Mesendoderm (in vitro differentiated cells): ENCODE results near the gene CNDP1.

ENCODE experiments used
- DNase-seq: peaks from one replicate; pipeline ENCODE4 v3.0.0; 2013
- H2AK5ac ChIP-seq: 2 replicates; pipeline ENCODE4 v1.6.1; 2013; ENCODE audit warnings: low read length, inconsistent platforms
- H2BK120ac ChIP-seq: 2 replicates; pipeline ENCODE4 v1.6.1; 2013; ENCODE audit warnings: low read depth, mild to moderate bottlenecking, low read length, moderate library complexity, mixed read lengths
- H2BK15ac ChIP-seq: replicated peaks from 2 replicates; pipeline ENCODE4 v1.6.1; 2013; ENCODE audit warnings: low read depth, mild to moderate bottlenecking, moderate library complexity
- H2BK5ac ChIP-seq: 2 replicates; pipeline ENCODE4 v1.6.1; 2013; ENCODE audit warnings: low read length, inconsistent platforms
- H3K18ac ChIP-seq: 2 replicates; pipeline ENCODE4 v1.6.1; 2013; ENCODE audit warnings: mild to moderate bottlenecking, low read length, mixed read lengths
- H3K23ac ChIP-seq: one replicate; pipeline ENCODE4 v1.6.1; 2013; ENCODE audit warnings: low read length
- H3K27ac ChIP-seq: 2 replicates; pipeline ENCODE4 v1.5.1; 2013; ENCODE audit warnings: low read depth, mild to moderate bottlenecking, inconsistent platforms, low read length, moderate library complexity
- H3K27me3 ChIP-seq: 2 replicates; pipeline ENCODE4 v1.6.1; 2013; ENCODE audit warnings: low read length, control low read depth, mild to moderate bottlenecking, inconsistent platforms; ENCODE audit not compliant: insufficient read depth, poor library complexity
- H3K36me3 ChIP-seq: 2 replicates; pipeline ENCODE4 v1.6.1; 2013; ENCODE audit warnings: low read length, inconsistent platforms; ENCODE audit not compliant: control insufficient read depth, insufficient read depth
- H3K4ac ChIP-seq: one replicate; pipeline ENCODE4 v1.6.1; 2013; ENCODE audit warnings: low read depth, mild to moderate bottlenecking, low read length, moderate library complexity
- H3K4me1 ChIP-seq: 2 replicates; pipeline ENCODE4 v1.6.1; 2013; ENCODE audit warnings: low read depth, low read length, inconsistent platforms; ENCODE audit not compliant: control insufficient read depth
- H3K4me2 ChIP-seq: 2 replicates; pipeline ENCODE4 v1.6.1; 2013; ENCODE audit warnings: low read length
- H3K4me3 ChIP-seq: 2 replicates; pipeline ENCODE4 v1.5.1; 2013; ENCODE audit warnings: mild to moderate bottlenecking, low read length
- H3K56ac ChIP-seq: one replicate; pipeline ENCODE4 v1.6.1; 2013; ENCODE audit warnings: low read length
- H3K79me1 ChIP-seq: 2 replicates; pipeline ENCODE4 v1.6.1; 2013; ENCODE audit warnings: low read length, inconsistent platforms
- H3K79me2 ChIP-seq: 2 replicates; pipeline ENCODE4 v1.6.1; 2013; ENCODE audit warnings: mild to moderate bottlenecking, low read length; ENCODE audit not compliant: control insufficient read depth, insufficient read depth
- H3K9ac ChIP-seq: 2 replicates; pipeline ENCODE4 v1.6.1; 2013; ENCODE audit warnings: low read length, inconsistent platforms
- H4K5ac ChIP-seq: one replicate; pipeline ENCODE4 v1.6.1; 2013; ENCODE audit warnings: low read length
- H4K8ac ChIP-seq: one replicate; pipeline ENCODE4 v1.6.1; 2013; ENCODE audit warnings: low read depth, mild to moderate bottlenecking, control low read depth, low read length, moderate library complexity
- WGBS: extraction: QIAGEN DNeasy Blood & Tissue Kit; methylation state at CpG from one replicate; pipeline ENCODE4 v1.1.7; 2013; ENCODE audit warnings: low lambda C conversion rate, missing lambda C conversion rate; ENCODE audit not compliant: insufficient coverage; ENCODE audit errors: extremely low coverage; 5-methylcytosine and 5-hydroxymethylcytosine counted together

The CNDP1 gene

DNA sequence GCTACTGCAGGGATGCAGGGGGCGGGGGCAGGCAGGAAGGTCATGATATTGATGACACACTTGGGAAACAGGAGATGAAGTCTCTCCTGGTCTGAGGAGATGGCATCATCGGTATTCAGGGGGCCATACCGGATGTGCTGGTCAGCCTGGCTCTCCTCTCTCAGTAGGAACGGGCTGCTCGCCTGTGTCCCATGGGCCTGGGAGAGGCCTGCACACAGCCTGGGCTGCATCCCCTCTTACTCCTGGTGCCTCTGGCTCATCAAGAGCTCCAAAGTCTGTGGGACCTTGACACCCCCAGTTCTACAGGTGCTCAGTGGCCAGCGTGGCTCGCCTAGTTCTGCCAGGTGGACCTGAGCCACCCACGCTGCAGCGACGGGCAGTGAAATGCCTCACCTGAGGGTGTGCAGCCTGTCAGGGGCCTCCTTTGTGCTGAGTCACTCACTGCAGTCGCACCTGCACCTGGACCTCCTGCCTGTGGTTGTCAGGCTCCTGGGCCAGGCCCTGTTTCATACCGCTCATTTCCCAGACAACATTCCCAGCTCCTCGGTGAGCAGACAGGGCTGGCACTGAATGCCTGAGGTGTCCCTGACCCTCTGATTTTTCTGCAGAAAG, 18.6 kb upstream of the CNDP1 start:
- Histone ChIP-seq H3K4me3 (no peak overlapping the region), H3K56ac (no peak overlapping the region), H2AK5ac (no peak overlapping the region), H3K4me1 (no peaks in the 10 kb centered on the region), H2BK120ac (no peak overlapping the region), H3K9ac (no peak overlapping the region), H4K8ac (no peak overlapping the region), H3K23ac (no peak overlapping the region), H4K5ac (no peak overlapping the region), H3K18ac (no peak overlapping the region), H2BK15ac (no peak overlapping the region), H3K4ac (no peak overlapping the region), H3K79me1 (peaks cover 7% of the 10 kb centered on the region), H3K27ac (no peak overlapping the region), H2BK5ac (no peak overlapping the region), H3K79me2 (no peaks in the 10 kb centered on the region), H3K27me3 (no peaks in the 10 kb centered on the region), H3K36me3 (peaks cover 42% of the 10 kb centered on the region), H3K4me2 (no peak overlapping the region)
- DNase-seq: no peak
- no CpG with 5 or more reads among the region's 13 CpGs for WGBS

DNA sequence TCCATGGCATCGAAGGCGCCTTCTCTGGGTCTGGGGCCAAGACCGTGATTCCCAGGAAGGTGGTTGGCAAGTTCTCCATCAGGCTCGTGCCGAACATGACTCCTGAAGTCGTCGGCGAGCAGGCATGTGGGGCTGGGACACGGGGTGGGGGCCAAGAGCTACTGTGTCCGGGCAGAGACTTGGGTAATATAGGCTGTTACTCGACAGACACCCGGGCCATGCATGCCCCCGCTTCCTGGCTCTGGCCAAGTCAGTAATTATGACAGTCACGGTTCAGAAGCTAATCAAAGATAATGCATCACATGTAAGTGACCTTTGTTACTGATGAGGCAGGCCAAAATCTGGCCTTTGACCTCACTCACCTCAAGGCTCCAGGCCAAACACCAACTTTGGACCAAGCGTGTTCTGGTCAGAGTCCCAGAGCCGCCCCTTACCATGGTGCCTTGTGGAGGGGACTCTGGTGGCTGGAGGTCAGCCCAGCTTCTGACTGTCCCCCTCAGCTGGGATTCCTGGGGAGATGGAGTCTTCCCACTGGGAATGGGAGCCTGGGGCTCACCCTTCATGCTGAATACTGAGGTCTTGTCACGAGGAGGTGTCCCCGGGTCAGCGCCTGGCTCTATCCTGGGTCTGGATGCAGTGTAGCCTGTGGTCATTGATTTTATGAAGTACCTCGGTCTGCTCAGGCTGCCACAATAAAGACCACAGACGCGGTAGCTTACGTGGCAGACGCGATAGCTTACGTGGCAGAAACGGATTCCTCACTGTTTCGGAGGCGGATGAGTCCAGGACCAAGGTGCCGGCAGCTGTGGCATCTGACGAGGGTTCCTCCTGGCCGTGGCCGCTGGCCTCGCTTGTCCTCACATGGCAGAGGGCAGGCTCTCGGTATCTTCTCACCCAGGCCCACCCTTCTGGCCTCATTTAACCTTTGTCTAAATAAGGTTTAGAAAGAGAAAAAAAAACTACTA, 17.7 kb upstream of the CNDP1 start:
- Histone ChIP-seq H3K79me2 (no peaks in the 10 kb centered on the region), H3K23ac (no peak overlapping the region), H3K4ac (no peak overlapping the region), H2BK15ac (no peak overlapping the region), H3K9ac (no peak overlapping the region), H2BK5ac (no peak overlapping the region), H3K27me3 (no peaks in the 10 kb centered on the region), H3K18ac (no peak overlapping the region), H4K8ac (no peak overlapping the region), H3K36me3 (peaks cover 38% of the 10 kb centered on the region), H3K56ac (no peak overlapping the region), H4K5ac (no peak overlapping the region), H3K27ac (no peak overlapping the region), H2BK120ac (no peak overlapping the region), H3K79me1 (peaks cover 5% of the 10 kb centered on the region), H3K4me3 (no peak overlapping the region), H3K4me2 (no peak overlapping the region), H2AK5ac (no peak overlapping the region), H3K4me1 (no peaks in the 10 kb centered on the region)
- no CpG with 5 or more reads among the region's 35 CpGs for WGBS
- no peak for DNase-seq

DNA sequence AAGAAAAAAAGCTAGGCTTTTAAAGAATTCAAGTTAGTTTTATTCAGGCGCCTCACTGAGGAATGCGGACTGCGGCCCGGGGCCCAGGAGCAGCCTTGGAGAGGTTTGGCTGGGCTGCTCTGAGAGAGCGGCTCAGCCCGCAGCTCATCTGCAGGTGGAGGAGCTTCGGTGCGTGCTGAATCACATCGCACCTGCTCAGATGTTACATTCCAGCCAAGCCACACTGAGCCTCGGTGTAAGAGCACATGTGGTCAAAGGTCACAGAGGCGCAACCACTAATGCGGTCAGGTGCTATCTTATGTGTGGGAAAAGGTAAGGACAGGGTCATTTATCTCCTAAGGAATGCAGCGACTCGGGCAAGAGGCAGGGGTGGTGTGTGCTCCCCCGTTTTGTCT, 17.1 kb upstream of the CNDP1 start:
- DNase-seq: no peak
- no peak overlapping the region for H4K8ac ChIP-seq
- no peak overlapping the region for H2AK5ac ChIP-seq
- H3K27ac ChIP-seq: no peak overlapping the region
- H4K5ac ChIP-seq: no peak overlapping the region
- no peaks in the 10 kb centered on the region for H3K27me3 ChIP-seq
- no peak overlapping the region for H3K18ac ChIP-seq
- no peak overlapping the region for H3K4me3 ChIP-seq
- H3K79me1 ChIP-seq: peaks cover 5% of the 10 kb centered on the region
- WGBS: no CpG with 5 or more reads among the region's 15 CpGs
- no peaks in the 10 kb centered on the region for H3K79me2 ChIP-seq
- no peak overlapping the region for H3K56ac ChIP-seq
- H3K36me3 ChIP-seq: peaks cover 36% of the 10 kb centered on the region
- no peaks in the 10 kb centered on the region for H3K4me1 ChIP-seq
- H3K4ac ChIP-seq: no peak overlapping the region
- H3K23ac ChIP-seq: no peak overlapping the region
- no peak overlapping the region for H2BK15ac ChIP-seq
- no peak overlapping the region for H2BK120ac ChIP-seq
- no peak overlapping the region for H3K9ac ChIP-seq
- no peak overlapping the region for H2BK5ac ChIP-seq
- no peak overlapping the region for H3K4me2 ChIP-seq

- no peak overlapping the region for H3K23ac ChIP-seq
- no peaks in the 10 kb centered on the region for H3K79me2 ChIP-seq
- no peak overlapping the region for H3K56ac ChIP-seq
- H3K27ac ChIP-seq: no peak overlapping the region
- no peak overlapping the region for H3K4ac ChIP-seq
- H3K79me1 ChIP-seq: peaks cover 3% of the 10 kb centered on the region
- no peak overlapping the region for H4K5ac ChIP-seq
- H3K27me3 ChIP-seq: no peaks in the 10 kb centered on the region
- no peak overlapping the region for H2BK5ac ChIP-seq
- H2BK120ac ChIP-seq: no peak overlapping the region
- no peak overlapping the region for H3K18ac ChIP-seq
- no CpG with 5 or more reads among the region's 32 CpGs for WGBS
- H3K9ac ChIP-seq: no peak overlapping the region
- H2AK5ac ChIP-seq: no peak overlapping the region
- no peak overlapping the region for H2BK15ac ChIP-seq
- no peak overlapping the region for H3K4me2 ChIP-seq
- DNase-seq: no peak
- no peak overlapping the region for H4K8ac ChIP-seq
- no peak overlapping the region for H3K4me3 ChIP-seq
- H3K36me3 ChIP-seq: peaks cover 29% of the 10 kb centered on the region
- H3K4me1 ChIP-seq: no peaks in the 10 kb centered on the region
Observed at GRCh38 chr18:74518456-74519295, 15.6 kb upstream of the CNDP1 start.

GRCh38 chr18:74519320-74520095, 14.8 kb upstream of the CNDP1 start:
- no peaks in the 10 kb centered on the region for H3K4me1 ChIP-seq
- no peak for DNase-seq
- H4K5ac ChIP-seq: no peak overlapping the region
- H3K56ac ChIP-seq: no peak overlapping the region
- H3K79me2 ChIP-seq: no peaks in the 10 kb centered on the region
- no peak overlapping the region for H2BK5ac ChIP-seq
- no peak overlapping the region for H3K27ac ChIP-seq
- H3K79me1 ChIP-seq: no peaks in the 10 kb centered on the region
- peaks cover 29% of the 10 kb centered on the region for H3K36me3 ChIP-seq
- H3K4me2 ChIP-seq: no peak overlapping the region
- no peak overlapping the region for H3K4ac ChIP-seq
- H3K18ac ChIP-seq: no peak overlapping the region
- no peak overlapping the region for H3K23ac ChIP-seq
- H4K8ac ChIP-seq: no peak overlapping the region
- H2BK120ac ChIP-seq: no peak overlapping the region
- H3K9ac ChIP-seq: no peak overlapping the region
- H3K27me3 ChIP-seq: no peaks in the 10 kb centered on the region
- no peak overlapping the region for H2AK5ac ChIP-seq
- no peak overlapping the region for H3K4me3 ChIP-seq
- no CpG with 5 or more reads among the region's 18 CpGs for WGBS
- H2BK15ac ChIP-seq: no peak overlapping the region
